OCI-LY1 (cell line): Measurements from ENCODE around the gene CNGA1.

Source experiments
- EZH2 ChIP-seq: fragments of 200-600 bp; sonication (generic), shearing (Covaris generic); IDR thresholded peaks from 2 replicates; pipeline ENCODE4 v1.8.0; 2017; ENCODE audit warnings: borderline replicate concordance, mixed run types, mild to moderate bottlenecking, antibody characterized with exemption, low read length, moderate library complexity, mixed read lengths
- TF ChIP-seq, protein P1 (sequence below): fragments of 200-600 bp; sonication (generic), shearing (Covaris generic); IDR thresholded peaks from 2 replicates; pipeline ENCODE4 v1.5.1; 2017; ENCODE audit warnings: mild to moderate bottlenecking, antibody characterized with exemption, low read length, moderate library complexity, mixed read lengths

DNA sequence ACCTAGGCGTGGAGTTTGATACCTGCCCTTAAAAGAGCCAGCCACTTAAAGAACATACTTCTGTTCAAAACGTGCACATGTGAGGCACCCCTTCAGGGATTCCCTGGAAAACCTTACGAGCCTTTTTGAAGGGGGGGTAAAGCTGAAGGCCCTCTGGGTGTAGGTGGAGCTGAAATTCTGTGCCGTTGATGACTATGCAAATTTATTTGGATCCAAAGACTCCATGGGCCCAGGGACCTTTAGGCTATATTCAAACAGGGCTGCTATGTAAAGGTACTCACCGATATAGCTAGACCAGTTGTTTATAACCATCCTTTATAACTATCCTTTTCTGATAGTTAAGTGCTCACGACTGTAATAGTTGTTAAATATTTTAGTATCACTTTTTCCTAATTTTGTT, 61.8 kb downstream of the CNGA1 start:
- TF ChIP-seq, protein P1, sequence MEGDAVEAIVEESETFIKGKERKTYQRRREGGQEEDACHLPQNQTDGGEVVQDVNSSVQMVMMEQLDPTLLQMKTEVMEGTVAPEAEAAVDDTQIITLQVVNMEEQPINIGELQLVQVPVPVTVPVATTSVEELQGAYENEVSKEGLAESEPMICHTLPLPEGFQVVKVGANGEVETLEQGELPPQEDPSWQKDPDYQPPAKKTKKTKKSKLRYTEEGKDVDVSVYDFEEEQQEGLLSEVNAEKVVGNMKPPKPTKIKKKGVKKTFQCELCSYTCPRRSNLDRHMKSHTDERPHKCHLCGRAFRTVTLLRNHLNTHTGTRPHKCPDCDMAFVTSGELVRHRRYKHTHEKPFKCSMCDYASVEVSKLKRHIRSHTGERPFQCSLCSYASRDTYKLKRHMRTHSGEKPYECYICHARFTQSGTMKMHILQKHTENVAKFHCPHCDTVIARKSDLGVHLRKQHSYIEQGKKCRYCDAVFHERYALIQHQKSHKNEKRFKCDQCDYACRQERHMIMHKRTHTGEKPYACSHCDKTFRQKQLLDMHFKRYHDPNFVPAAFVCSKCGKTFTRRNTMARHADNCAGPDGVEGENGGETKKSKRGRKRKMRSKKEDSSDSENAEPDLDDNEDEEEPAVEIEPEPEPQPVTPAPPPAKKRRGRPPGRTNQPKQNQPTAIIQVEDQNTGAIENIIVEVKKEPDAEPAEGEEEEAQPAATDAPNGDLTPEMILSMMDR, result no peak
- TF ChIP-seq EZH2, result no peak
